SIG-M5 treated with dmso at 0.1 percent for 504 hours (cell line): ENCODE measurements around the gene KIAA1755.

Experiments used
- DNase-seq: peaks from one replicate; lab custom pipeline; 2025; ENCODE audit not compliant: unreplicated experiment; lab: John Stamatoyannopoulos, UW

KIAA1755 gene

DNA sequence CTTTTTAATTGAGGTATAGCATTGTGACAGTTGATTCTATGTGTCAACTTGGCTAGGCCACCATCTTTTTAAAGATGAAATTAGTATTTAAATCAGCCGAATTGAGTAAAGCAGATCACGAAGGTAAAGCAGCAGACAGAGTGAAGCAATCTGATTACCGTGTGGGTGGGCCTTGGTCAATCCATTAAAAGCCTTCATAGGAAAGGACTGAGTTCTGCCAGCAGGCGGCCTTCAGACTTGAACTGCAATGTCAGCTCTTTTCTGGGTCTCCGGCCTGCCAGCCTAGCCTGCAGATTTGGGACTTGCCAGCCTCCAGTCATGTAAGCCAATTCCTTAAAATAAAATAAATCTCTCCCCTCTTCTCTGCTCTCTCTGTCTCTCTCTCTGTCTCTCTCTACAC lies 73.0 kb downstream of the KIAA1755 start:
- peak; percentile 15 for DNase-seq

DNA sequence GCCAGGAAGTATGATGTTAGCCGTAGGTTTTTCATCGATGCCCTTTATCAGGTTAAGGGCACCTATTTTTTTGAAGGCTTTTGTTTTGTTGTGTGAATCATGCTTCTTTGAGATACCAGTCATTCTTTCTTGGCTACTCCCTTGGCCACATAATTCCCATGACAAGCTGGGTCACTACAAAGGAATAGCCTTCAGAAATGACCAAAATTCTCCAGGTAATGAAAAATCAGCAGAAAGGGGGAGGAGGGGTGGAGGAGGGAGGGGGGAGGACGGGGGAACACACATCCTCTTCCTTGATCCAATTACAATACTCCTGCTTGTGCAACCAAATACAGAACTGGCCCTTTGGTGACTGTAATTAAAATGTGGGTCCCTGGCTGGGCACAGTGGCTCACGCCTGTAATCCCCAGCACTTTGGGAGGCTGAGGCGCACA lies 73.7 kb downstream of the KIAA1755 start:
- DNase-seq, result no peak

DNA sequence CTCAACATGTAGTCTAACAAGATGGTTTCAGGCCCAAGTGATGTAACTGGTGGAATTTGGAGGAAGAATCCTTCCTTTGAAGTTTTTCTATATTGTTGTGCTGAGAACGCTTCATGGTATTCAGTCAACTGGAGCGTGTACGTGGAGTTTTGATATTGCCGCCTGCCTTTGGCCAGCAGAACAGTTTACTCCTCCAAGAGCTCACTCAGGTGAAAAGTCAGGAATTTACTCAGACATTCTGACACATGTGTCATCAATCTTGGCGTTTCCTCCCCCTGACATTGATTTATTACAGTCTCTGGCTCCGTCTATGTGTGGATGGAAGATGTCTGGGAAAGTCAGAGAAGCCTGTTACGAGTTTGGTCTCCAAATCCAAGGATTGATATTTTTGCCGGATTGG lies 76.4 kb downstream of the KIAA1755 start:
- DNase-seq, result no peak

DNA sequence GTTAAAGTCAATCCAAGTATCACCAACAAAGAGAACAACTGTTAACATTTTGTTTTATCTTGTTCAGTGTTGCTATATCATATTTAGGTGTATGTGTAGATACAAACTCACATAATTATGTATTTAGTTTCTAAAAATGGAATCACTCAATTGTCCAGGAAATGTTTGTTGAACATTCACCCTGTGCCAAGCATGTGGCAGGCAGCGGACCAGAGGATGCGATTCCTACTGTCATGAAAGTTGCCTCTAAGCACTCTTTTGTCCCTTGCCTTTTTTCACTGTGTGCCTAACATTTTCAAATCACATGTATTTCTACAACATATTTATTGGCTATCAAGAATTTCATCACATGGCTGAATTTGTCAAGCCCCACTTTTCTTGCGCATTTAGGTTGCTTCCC lies 78.6 kb downstream of the KIAA1755 start:
- no peak for DNase-seq

DNA sequence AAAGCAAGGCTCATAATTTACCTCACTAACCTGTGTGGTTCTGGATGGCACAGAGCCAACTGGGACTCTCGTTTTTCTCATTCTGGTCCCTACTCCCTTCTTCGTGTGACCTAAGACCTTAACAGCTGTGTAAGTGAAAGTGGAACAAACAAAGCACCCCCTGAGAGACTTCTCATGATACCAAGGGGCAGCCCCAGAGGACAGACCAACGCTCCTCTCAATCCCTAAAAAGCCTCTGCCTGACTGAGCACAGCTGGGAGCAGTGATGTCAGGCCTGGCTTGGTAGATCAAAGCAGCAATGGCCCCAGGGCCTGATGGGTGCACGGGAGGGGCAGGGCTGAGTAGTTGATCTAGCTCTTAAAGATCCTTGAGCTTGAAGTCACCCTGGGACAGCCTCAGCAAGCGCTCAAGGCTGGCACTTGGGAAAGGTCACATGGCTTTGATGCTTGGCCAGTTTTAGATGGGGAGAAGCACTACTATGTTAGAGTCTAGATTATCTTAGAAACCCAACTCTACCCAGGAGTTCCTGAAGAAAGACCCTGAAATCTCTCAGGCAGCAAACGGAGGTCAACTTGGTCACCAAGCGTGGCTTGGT lies 79.2 kb downstream of the KIAA1755 start:
- no peak for DNase-seq

DNA sequence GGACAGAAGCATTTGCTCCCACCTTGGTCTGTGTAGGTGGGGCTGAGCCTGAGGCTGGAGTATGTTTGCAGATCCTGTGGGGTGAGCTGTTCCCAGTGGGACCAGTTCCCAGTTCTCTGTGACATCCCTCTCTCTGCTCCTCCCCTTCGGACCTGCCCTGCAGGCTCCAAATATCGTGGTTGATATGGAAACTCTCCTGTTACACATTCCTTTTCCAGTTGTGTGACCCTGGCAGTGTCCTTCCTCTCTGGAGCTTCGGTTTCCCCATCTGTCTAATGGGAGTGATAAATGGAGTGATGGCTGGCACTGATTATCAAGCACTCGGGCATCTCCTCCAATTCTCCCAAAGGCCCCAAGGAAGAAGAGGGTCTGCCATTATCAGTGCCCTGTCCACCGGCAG lies 79.8 kb downstream of the KIAA1755 start:
- no peak for DNase-seq

DNA sequence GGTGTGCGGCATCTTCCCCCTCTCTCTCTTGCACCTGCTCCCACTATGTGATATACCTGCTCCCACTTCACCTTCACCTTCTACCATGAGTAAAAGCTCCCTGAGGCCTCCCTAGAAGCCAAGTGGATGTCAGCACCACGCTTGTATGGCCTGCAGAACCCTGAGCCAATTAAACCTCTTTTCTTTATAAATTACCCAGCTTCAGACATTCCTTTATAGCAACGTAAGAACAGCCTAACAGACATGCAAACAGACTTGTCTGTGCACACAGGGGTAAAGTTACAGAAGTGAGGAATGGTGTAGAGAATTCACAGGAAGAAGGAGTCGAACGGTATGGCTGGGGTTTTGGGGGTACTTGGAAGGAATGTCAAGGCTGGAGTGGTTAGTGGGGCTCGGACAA lies 80.7 kb downstream of the KIAA1755 start:
- no peak for DNase-seq

DNA sequence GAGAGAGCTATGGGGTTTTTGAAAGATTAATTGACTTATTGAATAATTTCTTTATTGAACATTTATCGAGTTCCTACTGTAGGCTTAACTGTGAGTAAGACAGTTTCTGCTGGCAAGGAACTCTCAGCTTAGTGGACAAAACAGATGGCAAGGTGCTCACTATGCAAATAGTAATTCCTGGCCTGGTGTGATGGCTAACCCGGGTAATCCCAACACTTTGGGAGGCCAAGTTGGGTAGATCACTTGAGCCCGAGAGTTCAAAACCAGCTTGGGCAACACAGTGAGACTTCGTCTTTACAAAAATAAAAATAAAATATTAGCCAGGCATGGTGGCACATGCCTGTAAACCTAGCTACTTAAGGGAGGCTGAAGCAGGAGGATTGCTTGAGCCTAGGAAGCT lies 82.0 kb downstream of the KIAA1755 start:
- no peak for DNase-seq

DNA sequence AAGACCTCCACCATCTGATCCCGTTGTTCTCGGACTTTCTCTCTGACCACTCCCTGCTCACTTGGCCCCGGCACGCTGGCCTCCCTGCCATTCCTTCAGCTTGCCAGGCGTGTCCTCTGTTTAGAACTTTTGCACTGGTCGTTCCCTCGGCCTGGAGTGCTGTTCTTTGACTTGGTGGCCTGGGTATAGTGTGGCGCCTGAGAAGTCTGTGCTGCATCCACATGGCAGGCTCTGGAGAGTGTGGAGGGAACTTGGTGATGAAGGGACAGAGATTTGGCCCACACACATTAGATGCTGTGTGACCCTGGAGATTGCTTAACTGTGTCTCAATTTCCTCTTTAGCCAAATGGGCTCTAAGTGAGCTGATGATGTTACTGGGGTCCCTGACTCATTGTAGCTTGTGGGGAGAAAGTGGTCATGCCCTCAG lies 82.5 kb downstream of the KIAA1755 start:
- DNase-seq, result peak; percentile 49

DNA sequence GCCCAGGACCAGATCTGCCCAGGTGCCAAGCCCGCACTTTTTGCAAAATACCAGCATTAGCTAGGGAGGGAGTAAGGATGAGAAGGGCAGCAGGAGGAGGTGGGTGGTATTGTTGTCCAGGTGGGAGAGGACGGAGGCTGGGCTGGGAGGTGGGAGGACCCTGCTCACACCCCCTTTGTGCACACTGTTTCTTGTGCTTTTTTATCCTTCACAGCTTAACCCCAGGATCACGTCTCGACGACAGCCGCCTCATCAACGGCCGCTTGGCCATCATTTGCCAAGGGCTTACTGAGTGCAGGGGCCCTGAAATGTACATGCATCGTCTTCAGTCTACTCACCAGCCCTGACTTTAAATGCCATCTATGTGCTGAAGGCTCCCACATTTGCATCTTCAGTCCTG lies 83.3 kb downstream of the KIAA1755 start:
- DNase-seq, result no peak

DNA sequence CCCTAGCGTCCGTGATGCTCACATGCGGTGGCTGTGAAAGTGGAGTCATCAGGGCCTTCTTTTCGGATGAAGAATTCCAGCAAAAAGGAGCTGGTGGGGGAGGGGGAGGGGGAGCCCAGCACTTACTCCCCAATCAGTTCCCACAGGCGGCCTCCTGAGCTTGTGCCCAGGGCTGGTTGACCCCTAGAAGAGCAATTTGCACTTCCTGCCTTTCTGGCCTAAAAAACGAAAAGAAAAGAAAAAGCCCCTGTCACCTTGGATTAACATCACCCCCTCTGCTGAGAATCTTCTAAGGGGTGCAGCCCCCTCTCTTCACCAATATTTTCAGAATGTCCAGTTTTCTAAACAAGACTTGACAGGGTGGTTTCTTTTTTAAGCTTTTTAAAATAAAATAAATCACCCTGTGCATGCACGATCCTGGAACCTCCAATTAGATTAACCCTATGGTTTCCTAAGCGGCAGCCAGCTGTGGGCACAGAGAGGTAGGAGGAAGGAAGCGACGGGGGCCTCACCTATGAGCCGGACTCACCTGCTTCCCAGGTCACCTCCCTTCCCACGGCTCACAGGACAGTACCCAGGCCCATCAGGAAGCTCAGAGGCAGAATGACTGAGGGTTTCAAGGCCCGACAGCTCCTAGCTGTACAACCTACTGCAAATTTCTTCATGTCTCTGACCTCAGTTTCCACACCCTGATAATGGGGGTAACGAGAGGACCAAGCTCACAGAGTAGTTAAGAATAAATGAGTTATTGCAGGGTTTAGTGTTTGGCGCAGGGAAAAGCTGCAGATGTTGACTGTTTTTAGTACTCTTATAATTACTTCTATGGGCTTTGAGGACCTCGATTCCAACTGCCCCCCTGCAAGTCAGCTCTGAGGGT lies 85.0 kb downstream of the KIAA1755 start:
- DNase-seq, result no peak

DNA sequence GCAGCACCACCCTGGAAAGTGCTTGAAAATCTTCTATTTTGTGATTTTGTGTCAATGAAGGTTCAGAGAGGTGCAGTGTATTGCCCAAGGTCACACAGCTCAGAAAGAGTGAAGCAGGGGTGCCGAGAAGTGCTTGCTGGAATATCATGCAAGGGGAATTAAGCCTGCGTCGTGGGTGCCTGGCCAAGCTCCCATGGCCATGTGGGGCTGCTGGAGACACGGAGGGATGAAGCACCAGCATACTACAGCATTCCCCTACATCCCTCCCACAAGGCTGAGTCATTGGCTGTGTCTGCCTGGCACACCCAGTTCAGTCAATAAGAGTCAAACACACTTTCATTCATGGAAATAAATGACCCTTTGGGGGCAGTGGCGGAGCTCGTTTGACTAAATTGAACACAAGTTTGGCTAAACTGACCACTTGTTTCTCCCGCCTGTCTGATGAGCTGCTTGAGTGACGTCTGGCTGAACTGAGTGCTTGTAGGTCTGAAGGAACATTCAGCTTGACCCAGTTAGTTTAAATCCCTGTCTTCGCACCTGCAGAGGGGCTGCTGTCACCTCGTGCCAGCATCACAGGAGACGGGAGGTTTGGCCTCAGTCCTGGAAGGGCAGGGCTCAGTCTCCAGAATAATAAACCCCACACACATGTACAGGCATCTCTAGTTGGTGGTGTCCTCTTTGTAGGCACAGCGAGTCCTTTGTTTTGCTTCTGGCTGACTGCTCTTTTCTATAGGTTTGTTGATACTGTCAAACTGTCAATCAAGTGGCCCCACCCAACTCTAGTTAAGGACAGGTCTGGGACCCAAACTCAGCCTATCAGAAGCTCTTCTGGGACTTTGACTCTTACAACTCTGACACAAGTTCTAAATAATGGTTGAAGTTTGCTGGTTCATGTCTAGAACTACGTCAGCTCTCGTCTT lies 87.0 kb downstream of the KIAA1755 start:
- peak; percentile 14 for DNase-seq

DNA sequence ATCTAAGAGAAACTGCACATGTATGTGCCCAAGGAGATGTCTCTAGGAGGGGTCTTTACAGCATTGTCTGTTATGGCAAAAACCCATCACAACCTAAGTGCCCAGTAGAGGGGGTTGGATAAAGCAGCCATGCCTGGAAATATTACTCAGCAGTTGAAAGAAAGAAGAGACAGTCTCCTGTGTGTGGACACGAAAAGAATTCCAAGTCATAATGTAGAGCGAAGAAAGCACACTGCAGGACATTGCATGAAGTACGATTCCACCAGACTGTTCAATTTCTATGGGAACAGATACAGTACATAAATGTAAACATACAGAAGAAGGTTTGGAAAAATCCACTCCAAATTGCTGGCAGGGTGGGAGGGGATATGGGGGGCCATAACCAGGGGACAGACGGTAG lies 88.1 kb downstream of the KIAA1755 start:
- no peak for DNase-seq

DNA sequence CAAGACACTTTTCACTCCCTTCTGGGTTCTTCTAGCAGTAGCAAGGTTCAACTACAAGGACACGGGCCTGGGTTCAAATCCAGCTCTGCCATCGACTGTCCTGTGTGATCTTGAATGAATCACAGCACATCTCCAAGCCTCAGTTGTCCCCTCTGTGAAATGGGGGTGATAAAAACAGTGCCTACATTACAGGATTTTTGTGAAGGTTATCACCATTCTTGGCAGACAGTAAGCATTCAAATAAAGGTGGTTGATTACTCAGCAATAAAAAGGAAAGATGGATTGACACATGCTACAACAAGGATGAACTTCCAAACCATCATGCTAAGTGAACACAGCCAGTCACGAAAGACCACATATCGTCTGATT lies 88.9 kb downstream of the KIAA1755 start:
- no peak for DNase-seq

DNA sequence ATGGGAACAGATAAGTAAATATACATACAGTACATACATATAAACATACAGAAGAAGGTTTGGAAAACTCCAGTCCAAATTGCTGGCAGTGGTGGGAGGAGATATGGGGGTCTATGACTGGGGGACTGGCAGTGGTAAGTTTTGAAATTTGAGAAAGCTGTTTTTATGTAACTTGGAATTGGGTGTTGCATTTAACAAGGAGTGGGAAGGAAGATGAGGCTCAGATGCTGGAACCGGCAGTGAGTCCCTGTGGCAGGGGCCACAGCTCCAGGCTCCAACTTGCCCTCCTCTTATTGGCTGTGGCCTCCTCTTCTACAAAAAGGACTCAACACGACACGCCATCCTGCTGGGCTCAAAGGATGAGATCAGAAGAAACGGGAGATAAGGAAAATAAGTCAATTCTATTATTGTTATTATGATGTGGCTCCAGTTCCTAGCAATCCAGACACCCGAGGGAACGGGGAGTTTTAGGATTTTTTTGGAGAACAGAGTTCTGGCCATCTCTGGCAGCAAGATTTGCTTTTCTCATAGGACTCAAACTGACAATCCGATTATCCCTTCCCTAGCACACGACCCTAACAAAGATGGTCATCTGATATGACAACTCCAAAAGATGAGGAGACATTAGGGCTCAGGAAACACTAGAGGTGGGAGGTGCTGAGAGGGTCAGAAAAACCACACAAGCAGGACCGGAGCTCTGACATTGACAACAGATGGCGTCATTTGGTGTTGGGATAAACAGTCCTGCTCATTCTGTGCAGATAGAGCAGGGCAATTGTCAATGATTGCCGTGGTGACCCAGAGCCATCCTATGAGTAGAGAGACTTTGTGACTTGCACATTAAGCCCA lies 89.5 kb downstream of the KIAA1755 start:
- no peak for DNase-seq

DNA sequence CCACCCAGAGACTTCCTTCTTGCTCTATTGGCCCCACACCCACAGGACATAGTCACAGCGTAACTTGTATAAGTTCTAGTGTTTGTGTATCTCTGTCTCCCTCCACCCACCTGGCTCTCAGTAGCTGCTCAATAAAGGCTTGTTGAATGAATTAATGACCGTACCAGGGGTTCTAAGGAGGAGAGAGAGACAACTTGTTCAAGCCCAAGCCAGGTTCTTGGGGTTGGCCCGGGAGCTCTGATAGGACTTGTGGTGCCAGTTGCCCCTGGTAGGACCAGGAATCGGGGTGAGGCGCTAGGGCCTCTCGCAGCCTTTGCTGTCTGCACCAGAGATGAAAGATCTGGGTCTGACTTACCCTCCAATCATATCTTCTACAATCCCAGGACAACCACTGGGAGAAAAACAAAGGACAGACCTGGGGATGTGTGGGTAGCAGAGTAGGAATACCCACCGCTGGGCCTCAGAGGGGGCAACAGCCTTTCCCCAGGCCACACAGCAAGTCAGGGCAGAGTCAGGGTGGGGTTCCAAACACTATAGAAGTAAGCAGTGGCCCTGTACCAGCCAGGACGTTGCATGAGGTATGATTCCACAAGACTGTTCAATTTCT lies 90.2 kb downstream of the KIAA1755 start:
- no peak for DNase-seq

DNA sequence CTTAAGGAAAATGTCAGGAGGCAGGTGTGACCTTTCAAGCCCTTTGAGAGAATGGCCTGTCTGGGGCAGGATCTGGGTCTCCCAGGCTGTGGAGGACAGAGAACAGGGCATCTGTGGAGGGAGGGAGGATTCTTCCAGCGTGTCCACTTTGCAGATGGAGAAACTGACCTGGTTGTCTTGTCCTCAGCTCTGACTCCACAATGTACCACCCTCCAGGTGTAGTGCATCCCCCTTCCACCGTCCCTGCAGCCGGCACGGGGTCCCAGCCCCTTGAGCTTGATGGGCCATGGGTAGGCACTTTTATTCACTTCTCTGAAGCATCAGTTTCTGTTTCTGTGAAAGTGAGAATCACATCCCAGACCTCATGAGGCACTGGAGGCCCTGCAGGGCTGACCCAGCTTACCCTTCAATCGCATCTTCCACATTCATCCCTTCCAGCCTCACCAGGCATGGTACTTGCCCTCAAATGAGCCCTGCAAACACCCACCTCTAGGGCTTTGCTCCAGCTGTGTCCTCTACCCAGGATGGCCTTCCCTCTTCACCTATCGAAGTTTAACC lies 90.8 kb downstream of the KIAA1755 start:
- DNase-seq, result no peak

DNA sequence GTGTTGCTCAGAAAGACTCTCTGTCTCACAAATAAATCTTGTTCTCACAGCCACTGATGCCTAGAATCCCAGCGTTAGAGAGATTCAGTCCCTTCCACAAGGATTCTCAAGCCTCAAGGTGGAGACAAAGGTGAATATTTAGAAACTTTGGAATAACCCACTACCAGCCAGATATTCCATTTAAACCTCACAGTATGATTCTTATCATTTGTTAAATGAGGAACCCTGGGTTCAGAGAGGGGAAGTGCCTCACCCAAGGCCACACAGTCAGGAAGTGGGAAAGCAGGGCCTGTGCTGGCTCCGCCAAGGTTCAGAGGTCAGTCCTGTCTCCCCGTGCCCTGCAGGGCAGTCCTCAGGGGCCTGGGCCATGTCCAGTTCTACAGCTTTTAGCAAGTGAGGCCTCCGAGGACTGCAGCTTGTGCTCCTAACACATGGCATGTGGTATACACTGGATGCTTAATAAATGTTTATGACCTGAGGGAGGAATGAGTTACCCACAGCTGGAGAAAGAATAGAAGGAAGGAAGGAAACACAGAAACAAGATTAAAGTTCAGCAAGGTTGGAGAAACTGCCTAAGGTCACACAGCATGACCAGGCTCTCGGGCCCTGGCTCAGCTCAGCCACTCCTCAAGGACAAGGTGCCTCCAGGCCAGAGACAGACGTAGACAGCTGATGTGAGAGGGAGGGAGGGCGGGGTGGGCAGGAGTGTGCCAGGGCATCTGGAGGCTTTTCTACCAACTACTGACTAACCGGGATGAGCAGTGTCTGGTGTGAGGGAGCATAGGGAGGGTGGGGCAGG lies 91.5 kb downstream of the KIAA1755 start:
- DNase-seq, result no peak
